ENCODE measurements around the gene ANTXR2.

DNA sequence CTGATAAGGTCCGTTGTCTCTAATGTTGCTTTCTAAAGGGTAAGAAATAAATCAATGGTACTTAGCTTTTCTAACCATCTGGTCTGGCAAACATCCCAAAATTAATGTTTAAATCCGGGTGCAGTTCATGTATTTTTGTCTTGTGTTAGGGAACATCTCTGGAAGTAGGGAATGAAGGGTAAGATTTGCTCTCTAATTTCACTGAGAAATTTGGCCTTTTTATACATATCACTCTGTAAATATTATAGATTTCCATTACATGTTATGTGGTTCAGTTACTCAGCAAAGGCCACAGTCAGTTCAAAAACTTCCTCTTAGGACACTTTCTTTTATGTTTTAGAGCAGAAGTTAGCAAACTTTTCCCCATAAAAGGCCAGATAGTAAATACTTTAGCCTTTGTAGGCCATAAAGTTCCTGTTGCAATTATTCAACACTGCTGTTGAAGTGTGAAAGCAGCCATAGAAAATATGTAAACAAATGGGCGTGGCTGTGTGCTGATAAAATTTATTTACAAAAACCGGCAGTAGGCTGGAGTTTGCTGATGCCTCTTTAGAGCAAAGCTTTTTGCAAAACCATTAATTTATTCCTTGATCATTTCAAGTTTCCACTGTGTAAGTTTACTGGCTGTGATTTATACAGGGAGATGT is 218.1 kb downstream of the ANTXR2 start:
- TF ChIP-seq, protein P1, sequence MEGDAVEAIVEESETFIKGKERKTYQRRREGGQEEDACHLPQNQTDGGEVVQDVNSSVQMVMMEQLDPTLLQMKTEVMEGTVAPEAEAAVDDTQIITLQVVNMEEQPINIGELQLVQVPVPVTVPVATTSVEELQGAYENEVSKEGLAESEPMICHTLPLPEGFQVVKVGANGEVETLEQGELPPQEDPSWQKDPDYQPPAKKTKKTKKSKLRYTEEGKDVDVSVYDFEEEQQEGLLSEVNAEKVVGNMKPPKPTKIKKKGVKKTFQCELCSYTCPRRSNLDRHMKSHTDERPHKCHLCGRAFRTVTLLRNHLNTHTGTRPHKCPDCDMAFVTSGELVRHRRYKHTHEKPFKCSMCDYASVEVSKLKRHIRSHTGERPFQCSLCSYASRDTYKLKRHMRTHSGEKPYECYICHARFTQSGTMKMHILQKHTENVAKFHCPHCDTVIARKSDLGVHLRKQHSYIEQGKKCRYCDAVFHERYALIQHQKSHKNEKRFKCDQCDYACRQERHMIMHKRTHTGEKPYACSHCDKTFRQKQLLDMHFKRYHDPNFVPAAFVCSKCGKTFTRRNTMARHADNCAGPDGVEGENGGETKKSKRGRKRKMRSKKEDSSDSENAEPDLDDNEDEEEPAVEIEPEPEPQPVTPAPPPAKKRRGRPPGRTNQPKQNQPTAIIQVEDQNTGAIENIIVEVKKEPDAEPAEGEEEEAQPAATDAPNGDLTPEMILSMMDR (IDR thresholded peaks at IDR 0.05): no peak
- TF ChIP-seq POLR2A (IDR thresholded peaks at IDR 0.05): no peak

All from Peyer's patch (tissue), 4 donors.